HL-60 (cell line): Measurements from ENCODE around the gene CAMK1D.

Source experiments
- DNase-seq, 2 experiments: peaks; one replicate each; pipeline ENCODE4 v3.0.0-alpha.2; 2010 to 2020; ENCODE audit warnings: low read depth in 1 of 2, low spot score in 1 of 2
- H3K27ac ChIP-seq: fragments of 250-450 bp; sonication (Bioruptor Pico); replicated peaks from 2 replicates; pipeline ENCODE4 v1.5.1; 2020; ENCODE audit warnings: mild to moderate bottlenecking, moderate library complexity
- H3K27me3 ChIP-seq: fragments of 250-450 bp; sonication (Bioruptor Pico); 2 replicates; pipeline ENCODE4 v1.5.1; 2021; ENCODE audit warnings: mild to moderate bottlenecking, moderate library complexity; ENCODE audit not compliant: insufficient read depth, poor library complexity, severe bottlenecking
- H3K4me3 ChIP-seq: replicated peaks from 2 replicates; pipeline ENCODE4 v1.5.1; 2011; ENCODE audit warnings: mild to moderate bottlenecking, control low read depth, low read length; ENCODE audit not compliant: insufficient read depth
- GABPA ChIP-seq: IDR thresholded peaks from 2 replicates; pipeline ENCODE4 v1.6.1; 2012; ENCODE audit warnings: low read depth
- POLR2AphosphoS5 ChIP-seq: IDR thresholded peaks from 2 replicates; pipeline ENCODE4 v1.6.1; 2012; ENCODE audit warnings: low read depth
- SPI1 ChIP-seq: IDR thresholded peaks from 2 replicates; pipeline ENCODE4 v1.6.1; 2012; ENCODE audit warnings: low read depth, mild to moderate bottlenecking, borderline replicate concordance
- TF ChIP-seq, protein P1 (sequence below): IDR thresholded peaks from 2 replicates; pipeline ENCODE4 v1.6.1; 2012; ENCODE audit warnings: low read depth; ENCODE audit not compliant: insufficient replicate concordance
- TF ChIP-seq, protein P2 (sequence below): IDR thresholded peaks from one replicate; pipeline ENCODE4 v1.5.1; 2011; ENCODE audit warnings: low read length, control low read depth, inconsistent platforms; ENCODE audit not compliant: insufficient read depth

CAMK1D gene

DNA sequence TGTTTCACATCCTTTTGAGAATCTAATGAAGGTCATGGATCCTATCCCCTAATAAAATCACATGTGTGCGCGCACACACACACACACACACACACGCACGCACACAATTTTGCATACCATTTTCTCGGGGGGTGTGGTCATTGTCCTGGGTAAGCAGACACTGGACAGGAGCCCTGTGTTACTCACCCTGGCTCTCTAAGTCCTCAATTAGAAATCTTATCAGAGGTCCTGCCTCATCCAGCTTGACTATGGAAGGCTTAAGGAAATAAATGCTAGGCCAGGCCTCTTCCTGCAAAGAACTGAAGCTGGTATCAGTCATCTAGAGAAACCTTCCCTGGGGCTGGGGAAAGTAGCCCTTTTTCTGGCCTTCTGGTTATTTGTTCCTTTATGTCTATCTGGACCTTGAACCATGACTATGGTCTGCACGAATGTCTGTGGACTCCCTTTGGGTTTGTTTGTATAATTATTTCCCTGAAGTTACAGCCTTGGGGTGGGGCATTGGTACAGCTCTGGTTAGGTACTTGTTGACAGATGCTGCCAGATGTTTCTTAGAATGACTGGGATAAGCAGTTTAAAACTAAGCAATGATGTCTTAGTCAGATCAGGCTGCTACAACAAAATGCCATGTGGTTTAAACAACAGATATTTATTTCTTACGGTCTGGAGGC is 443.7 kb downstream of the CAMK1D start:
- no peak for DNase-seq
- Histone ChIP-seq H3K27me3 (no peaks in the 10 kb centered on the region), H3K4me3 (no peak overlapping the region), H3K27ac (no peak overlapping the region)
- TF ChIP-seq, protein P1, sequence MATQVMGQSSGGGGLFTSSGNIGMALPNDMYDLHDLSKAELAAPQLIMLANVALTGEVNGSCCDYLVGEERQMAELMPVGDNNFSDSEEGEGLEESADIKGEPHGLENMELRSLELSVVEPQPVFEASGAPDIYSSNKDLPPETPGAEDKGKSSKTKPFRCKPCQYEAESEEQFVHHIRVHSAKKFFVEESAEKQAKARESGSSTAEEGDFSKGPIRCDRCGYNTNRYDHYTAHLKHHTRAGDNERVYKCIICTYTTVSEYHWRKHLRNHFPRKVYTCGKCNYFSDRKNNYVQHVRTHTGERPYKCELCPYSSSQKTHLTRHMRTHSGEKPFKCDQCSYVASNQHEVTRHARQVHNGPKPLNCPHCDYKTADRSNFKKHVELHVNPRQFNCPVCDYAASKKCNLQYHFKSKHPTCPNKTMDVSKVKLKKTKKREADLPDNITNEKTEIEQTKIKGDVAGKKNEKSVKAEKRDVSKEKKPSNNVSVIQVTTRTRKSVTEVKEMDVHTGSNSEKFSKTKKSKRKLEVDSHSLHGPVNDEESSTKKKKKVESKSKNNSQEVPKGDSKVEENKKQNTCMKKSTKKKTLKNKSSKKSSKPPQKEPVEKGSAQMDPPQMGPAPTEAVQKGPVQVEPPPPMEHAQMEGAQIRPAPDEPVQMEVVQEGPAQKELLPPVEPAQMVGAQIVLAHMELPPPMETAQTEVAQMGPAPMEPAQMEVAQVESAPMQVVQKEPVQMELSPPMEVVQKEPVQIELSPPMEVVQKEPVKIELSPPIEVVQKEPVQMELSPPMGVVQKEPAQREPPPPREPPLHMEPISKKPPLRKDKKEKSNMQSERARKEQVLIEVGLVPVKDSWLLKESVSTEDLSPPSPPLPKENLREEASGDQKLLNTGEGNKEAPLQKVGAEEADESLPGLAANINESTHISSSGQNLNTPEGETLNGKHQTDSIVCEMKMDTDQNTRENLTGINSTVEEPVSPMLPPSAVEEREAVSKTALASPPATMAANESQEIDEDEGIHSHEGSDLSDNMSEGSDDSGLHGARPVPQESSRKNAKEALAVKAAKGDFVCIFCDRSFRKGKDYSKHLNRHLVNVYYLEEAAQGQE: no peak
- TF ChIP-seq POLR2AphosphoS5: no peak
- TF ChIP-seq SPI1: no peak
- TF ChIP-seq GABPA: no peak
- TF ChIP-seq, protein P2, sequence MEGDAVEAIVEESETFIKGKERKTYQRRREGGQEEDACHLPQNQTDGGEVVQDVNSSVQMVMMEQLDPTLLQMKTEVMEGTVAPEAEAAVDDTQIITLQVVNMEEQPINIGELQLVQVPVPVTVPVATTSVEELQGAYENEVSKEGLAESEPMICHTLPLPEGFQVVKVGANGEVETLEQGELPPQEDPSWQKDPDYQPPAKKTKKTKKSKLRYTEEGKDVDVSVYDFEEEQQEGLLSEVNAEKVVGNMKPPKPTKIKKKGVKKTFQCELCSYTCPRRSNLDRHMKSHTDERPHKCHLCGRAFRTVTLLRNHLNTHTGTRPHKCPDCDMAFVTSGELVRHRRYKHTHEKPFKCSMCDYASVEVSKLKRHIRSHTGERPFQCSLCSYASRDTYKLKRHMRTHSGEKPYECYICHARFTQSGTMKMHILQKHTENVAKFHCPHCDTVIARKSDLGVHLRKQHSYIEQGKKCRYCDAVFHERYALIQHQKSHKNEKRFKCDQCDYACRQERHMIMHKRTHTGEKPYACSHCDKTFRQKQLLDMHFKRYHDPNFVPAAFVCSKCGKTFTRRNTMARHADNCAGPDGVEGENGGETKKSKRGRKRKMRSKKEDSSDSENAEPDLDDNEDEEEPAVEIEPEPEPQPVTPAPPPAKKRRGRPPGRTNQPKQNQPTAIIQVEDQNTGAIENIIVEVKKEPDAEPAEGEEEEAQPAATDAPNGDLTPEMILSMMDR: no peak

DNA sequence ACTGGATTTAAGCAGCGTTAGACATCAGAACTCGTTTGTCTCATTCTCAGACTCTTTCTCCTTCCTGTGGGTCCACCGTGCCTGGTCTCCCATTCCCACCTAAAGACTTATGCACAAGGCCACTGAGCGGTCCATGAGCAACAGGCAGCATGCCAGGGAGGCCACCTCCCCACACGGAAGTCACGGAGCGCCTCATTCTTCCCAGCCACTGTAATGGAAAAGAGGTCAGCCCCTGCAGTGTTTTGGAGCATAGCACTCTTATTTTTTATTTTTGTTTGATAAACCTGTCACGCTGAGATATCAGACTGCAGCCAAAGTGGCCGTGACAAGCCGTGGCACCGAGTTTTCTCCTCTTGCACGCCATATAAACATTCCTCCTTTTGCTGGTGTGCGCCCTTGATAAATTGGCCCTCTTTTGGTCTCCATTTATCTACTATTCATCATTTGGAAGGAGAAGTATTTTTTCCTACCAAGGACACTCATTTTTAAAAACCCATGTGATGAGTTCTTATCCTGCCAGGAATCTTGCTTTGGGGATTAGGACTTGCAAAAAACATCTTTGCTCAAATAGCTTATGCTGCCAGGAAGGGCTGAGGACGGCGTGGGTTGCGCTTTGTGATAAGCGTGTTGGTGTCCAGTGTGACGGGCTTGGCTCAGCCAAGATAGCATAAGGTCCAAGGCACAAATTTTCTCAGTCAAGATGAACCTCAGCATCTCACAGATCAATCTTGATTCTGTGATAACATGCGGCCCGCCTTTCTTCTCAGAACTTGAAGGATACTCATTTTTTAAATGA is 446.2 kb downstream of the CAMK1D start:
- Histone ChIP-seq H3K4me3 (no peak overlapping the region), H3K27me3 (no peaks in the 10 kb centered on the region), H3K27ac (no peak overlapping the region)
- TF ChIP-seq, protein P2: no peak
- no peak for TF ChIP-seq GABPA
- TF ChIP-seq, protein P1: no peak
- DNase-seq: no peak

DNA sequence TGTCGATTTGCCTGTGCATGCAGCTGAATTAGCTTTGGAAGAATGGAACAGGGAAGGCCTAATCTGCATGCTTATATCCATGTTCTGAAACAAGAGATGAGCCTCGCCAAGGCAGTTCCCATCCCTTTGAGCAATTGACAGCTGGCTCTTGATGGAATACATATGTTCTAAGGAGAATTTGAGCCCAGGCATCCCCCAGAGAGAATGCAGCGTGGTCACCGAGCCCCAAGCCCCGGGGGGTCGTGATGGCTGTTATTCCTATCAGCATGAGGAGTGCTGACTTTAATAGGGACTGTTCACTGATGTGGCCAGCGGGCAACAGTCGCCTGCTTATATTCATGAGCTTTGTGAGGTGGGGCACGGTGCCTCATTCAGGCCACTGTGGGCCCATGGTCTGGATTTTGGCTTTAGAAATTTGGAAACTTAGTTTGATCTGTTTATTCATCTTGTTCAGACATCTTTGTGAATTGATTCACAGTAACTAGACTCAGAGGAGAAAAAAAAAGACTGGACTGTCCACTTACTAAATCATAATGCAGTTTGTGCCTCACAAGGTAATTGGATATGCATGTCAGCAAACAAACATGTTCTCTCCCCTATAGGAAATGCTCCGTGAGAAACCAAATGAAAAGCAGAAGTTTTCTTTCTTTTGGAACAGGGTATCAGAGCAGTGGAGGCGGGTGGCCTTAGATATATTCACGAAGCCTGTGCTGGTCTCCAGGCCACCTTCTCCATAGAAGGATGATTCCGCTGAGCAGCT is 447.2 kb downstream of the CAMK1D start:
- TF ChIP-seq, protein P1: no peak
- TF ChIP-seq SPI1 (no peak), POLR2AphosphoS5 (no peak), GABPA (no peak)
- TF ChIP-seq, protein P2: no peak
- Histone ChIP-seq H3K27me3 (no peaks in the 10 kb centered on the region), H3K27ac (no peak overlapping the region), H3K4me3 (no peak overlapping the region)
- DNase-seq: no peak
